Upper lobe of left lung (tissue), 6 donors: Measurements from ENCODE around the gene SAMD7. TPM values are rescaled to one million over a fixed set of nuclear protein-coding genes. Genes with fewer than 3 reads are reported as not detected.

Source experiments
- ATAC-seq, 2 donors: fragments of 200-7000 bp; cut with Tn5 transposase; one replicate each; pipeline ENCODE4 v1.9.1; 2022; ENCODE audit warnings: mild to moderate bottlenecking in 2 of 2, moderate library complexity in 2 of 2; ENCODE audit not compliant: low FRiP score in 2 of 2
- DNase-seq, 2 donors: peaks; one replicate each; pipeline ENCODE4 v3.0.0-alpha.2; 2019 to 2020
- H3K27ac ChIP-seq, 4 donors: fragments of 200-600 bp; sonication (generic); one replicate each; pipeline ENCODE4 v1.5.1; 2016 to 2019
- H3K27me3 ChIP-seq, 4 donors: fragments of 200-600 bp; sonication (generic); one replicate each; pipeline ENCODE4 v1.5.1; 2017 to 2019
- H3K36me3 ChIP-seq, 4 donors: fragments of 200-600 bp; sonication (generic); one replicate each; pipeline ENCODE4 v1.5.1; 2016 to 2019
- H3K4me1 ChIP-seq, 4 donors: fragments of 200-600 bp; sonication (generic); one replicate each; pipeline ENCODE4 v1.5.1; 2018 to 2019
- H3K4me3 ChIP-seq, 4 donors: fragments of 200-600 bp; sonication (generic); one replicate each; pipeline ENCODE4 v1.5.1; 2017 to 2019; ENCODE audit warnings: mild to moderate bottlenecking in 2 of 4, moderate library complexity in 1 of 4
- H3K9me3 ChIP-seq, 4 donors: fragments of 200-600 bp; sonication (generic); one replicate each; pipeline ENCODE4 v1.5.1; 2018 to 2019
- CTCF ChIP-seq, 6 experiments: fragments of 450-650 bp in 4 of 6; fragments of 200-600 bp in 2 of 6; sonication (generic) in 2 of 6; IDR thresholded peaks; one replicate each; pipeline ENCODE4 v1.5.1; 2016 to 2019; ENCODE audit warnings: antibody characterized with exemption in 6 of 6
- EP300 ChIP-seq, 4 donors: sonication (generic); formaldehyde crosslinking; IDR thresholded peaks; one replicate each; pipeline ENCODE4 v1.5.1; 2017; ENCODE audit warnings: antibody characterized with exemption in 4 of 4, control low read depth in 2 of 4
- POLR2A ChIP-seq, 4 donors: fragments of 450-650 bp; IDR thresholded peaks; one replicate each; pipeline ENCODE4 v1.5.1; 2016 to 2017; ENCODE audit warnings: antibody characterized with exemption in 4 of 4, mild to moderate bottlenecking in 2 of 4
- POLR2AphosphoS5 ChIP-seq, 2 donors: sonication (generic); formaldehyde crosslinking; IDR thresholded peaks; one replicate each; pipeline ENCODE4 v1.5.1; 2017; ENCODE audit warnings: antibody characterized with exemption in 2 of 2
- WGBS, 2 donors: methylation state at CpG; one replicate each; pipeline ENCODE4 v1.1.5; 2017 to 2018; 5-methylcytosine and 5-hydroxymethylcytosine counted together
- total RNA-seq, 6 donors: library from RNA; depleted of rRNA in 4 of 6; stranded (reverse); fragments of >200 nt in 4 of 6; gene quantifications; one replicate each; pipeline versions ENCODE4 v1.1.0 to v1.2.1, GENCODE V29; 2016 to 2021
- donor health status: DM: no; HTN: no; CAD: no; lungs with moderate emphysema.
- donor health status: DM: no; HTN: yes; CAD: no; lungs with severe emphysema.

Gene SAMD7
- total RNA-seq, 6 donors from 2014 or later = not detected

- Histone ChIP-seq H3K27me3 (no peaks in the 10 kb centered on the region), H3K36me3 (no peaks in the 10 kb centered on the region), H3K4me1 (no peaks in the 10 kb centered on the region), H3K9me3 (no peaks in the 10 kb centered on the region), H3K4me3 (no peak overlapping the region), H3K27ac (no peak overlapping the region)
- ATAC-seq (no peak), DNase-seq (peak in 1 of 2 donors; percentile 36)
- 78 to 85% methylated on average over 14 of the region's 14 CpGs for WGBS, 2 donors
- TF ChIP-seq CTCF (IDR thresholded peaks at IDR 0.05) (no peak), POLR2A (IDR thresholded peaks at IDR 0.05) (no peak), POLR2AphosphoS5 (IDR thresholded peaks at IDR 0.05) (no peak), EP300 (IDR thresholded peaks at IDR 0.05) (no peak)
These were observed 20.6 kb downstream of the SAMD7 start for GRCh38 chr3:169931747-169932520.

- no peak overlapping the region for H3K27ac ChIP-seq
- WGBS, 2 donors = 53 to 57% methylated on average over 1 of the region's 1 CpG
- H3K27me3 ChIP-seq = no peaks in the 10 kb centered on the region
- no peak overlapping the region for H3K4me3 ChIP-seq
- no peaks in the 10 kb centered on the region for H3K9me3 ChIP-seq
- no peaks in the 10 kb centered on the region for H3K36me3 ChIP-seq
- ATAC-seq (no peak), DNase-seq (no peak)
- TF ChIP-seq CTCF (IDR thresholded peaks at IDR 0.05) = no peak
- TF ChIP-seq POLR2AphosphoS5 (IDR thresholded peaks at IDR 0.05) = no peak
- no peak for TF ChIP-seq POLR2A (IDR thresholded peaks at IDR 0.05)
- TF ChIP-seq EP300 (IDR thresholded peaks at IDR 0.05) = no peak
- H3K4me1 ChIP-seq = no peaks in the 10 kb centered on the region
These were observed 27.9 kb downstream of the SAMD7 start for GRCh38 chr3:169939320-169939719.

- no peak overlapping the region for H3K27ac ChIP-seq
- TF ChIP-seq EP300 (IDR thresholded peaks at IDR 0.05) (no peak), POLR2AphosphoS5 (IDR thresholded peaks at IDR 0.05) (no peak), CTCF (IDR thresholded peaks at IDR 0.05) (no peak)
- H3K4me1 ChIP-seq = peaks cover 0 to under 1% (median 0%) of the 10 kb centered on the region in 4 donors
- no peaks in the 10 kb centered on the region for H3K36me3 ChIP-seq
- no peaks in the 10 kb centered on the region for H3K9me3 ChIP-seq
- no peaks in the 10 kb centered on the region for H3K27me3 ChIP-seq
- no peak for ATAC-seq
- no peak overlapping the region for H3K4me3 ChIP-seq
- no peak for DNase-seq
- WGBS, 2 donors = 82% methylated on average over 5 of the region's 5 CpGs
These were observed 28.4 kb downstream of the SAMD7 start for GRCh38 chr3:169939751-169940150.

- no peak overlapping the region for H3K4me3 ChIP-seq
- ATAC-seq (no peak), DNase-seq (no peak)
- TF ChIP-seq POLR2A (IDR thresholded peaks at IDR 0.05) (no peak), POLR2AphosphoS5 (IDR thresholded peaks at IDR 0.05) (no peak), EP300 (IDR thresholded peaks at IDR 0.05) (no peak), CTCF (IDR thresholded peaks at IDR 0.05) (no peak)
- H3K27ac ChIP-seq = no peak overlapping the region
- 47 to 55% methylated on average over 6 of the region's 6 CpGs for WGBS, 2 donors
- H3K27me3 ChIP-seq = no peaks in the 10 kb centered on the region
- peaks cover 0 to 4% (median 2%) of the 10 kb centered on the region in 4 donors for H3K4me1 ChIP-seq
- no peaks in the 10 kb centered on the region for H3K36me3 ChIP-seq
- H3K9me3 ChIP-seq = no peaks in the 10 kb centered on the region
These were observed 29.3 kb downstream of the SAMD7 start for GRCh38 chr3:169940470-169941181.
